HL-60 (cell line): ENCODE results near the gene KLHL26.

ENCODE experiments used
- DNase-seq, 2 experiments: peaks; one replicate each; pipeline ENCODE4 v3.0.0-alpha.2; 2010 to 2020; ENCODE audit warnings: low read depth in 1 of 2, low spot score in 1 of 2
- H3K27ac ChIP-seq: fragments of 250-450 bp; sonication (Bioruptor Pico); replicated peaks from 2 replicates; pipeline ENCODE4 v1.5.1; 2020; ENCODE audit warnings: mild to moderate bottlenecking, moderate library complexity
- H3K27me3 ChIP-seq: fragments of 250-450 bp; sonication (Bioruptor Pico); 2 replicates; pipeline ENCODE4 v1.5.1; 2021; ENCODE audit warnings: mild to moderate bottlenecking, moderate library complexity; ENCODE audit not compliant: insufficient read depth, poor library complexity, severe bottlenecking
- H3K4me3 ChIP-seq: replicated peaks from 2 replicates; pipeline ENCODE4 v1.5.1; 2011; ENCODE audit warnings: mild to moderate bottlenecking, control low read depth, low read length; ENCODE audit not compliant: insufficient read depth
- CTCF ChIP-seq: IDR thresholded peaks from one replicate; pipeline ENCODE4 v1.5.1; 2011; ENCODE audit warnings: low read length, control low read depth, inconsistent platforms; ENCODE audit not compliant: insufficient read depth
- GABPA ChIP-seq: IDR thresholded peaks from 2 replicates; pipeline ENCODE4 v1.6.1; 2012; ENCODE audit warnings: low read depth
- POLR2AphosphoS5 ChIP-seq: IDR thresholded peaks from 2 replicates; pipeline ENCODE4 v1.6.1; 2012; ENCODE audit warnings: low read depth
- REST ChIP-seq: IDR thresholded peaks from 2 replicates; pipeline ENCODE4 v1.6.1; 2012; ENCODE audit warnings: low read depth; ENCODE audit not compliant: insufficient replicate concordance
- SPI1 ChIP-seq: IDR thresholded peaks from 2 replicates; pipeline ENCODE4 v1.6.1; 2012; ENCODE audit warnings: low read depth, mild to moderate bottlenecking, borderline replicate concordance

KLHL26 gene

GRCh38 chr19:18594824-18595373 is 41.9 kb upstream of the KLHL26 start:
- Histone ChIP-seq H3K4me3 (peak overlapping the region; percentile 24), H3K27ac (no peak overlapping the region), H3K27me3 (peaks cover 9% of the 10 kb centered on the region)
- no peak for DNase-seq
- TF ChIP-seq REST (no peak), CTCF (no peak), SPI1 (no peak), POLR2AphosphoS5 (no peak; the same call in 1 of the 2 replicates), GABPA (no peak)

GRCh38 chr19:18595475-18595874 is 41.4 kb upstream of the KLHL26 start:
- Histone ChIP-seq H3K27me3 (peaks cover 9% of the 10 kb centered on the region), H3K27ac (no peak overlapping the region), H3K4me3 (no peak overlapping the region)
- DNase-seq, result no peak
- no peak for TF ChIP-seq SPI1
- no peak for TF ChIP-seq GABPA
- no peak for TF ChIP-seq POLR2AphosphoS5
- no peak for TF ChIP-seq CTCF
- no peak for TF ChIP-seq REST

- Histone ChIP-seq H3K27me3 (peaks cover 9% of the 10 kb centered on the region), H3K4me3 (no peak overlapping the region), H3K27ac (no peak overlapping the region)
- peak in 1 of 2 experiments; percentile 66 for DNase-seq
- TF ChIP-seq REST, result no peak
- no peak for TF ChIP-seq SPI1
- TF ChIP-seq GABPA, result no peak
- TF ChIP-seq CTCF, result no peak
These were observed 40.1 kb upstream of the KLHL26 start for GRCh38 chr19:18596752-18597157.
